ENCODE results near the gene SCN4B. TPM values are rescaled to one million over a fixed set of nuclear protein-coding genes. Genes with fewer than 3 reads are reported as not detected.

The SCN4B gene
- total RNA-seq, 2 donors from 2014 or later: 3.0 to 5.6 TPM

- no peak overlapping the region for H3K27ac ChIP-seq
- intact Hi-C loops (cut with DNase I): no loop called here
- TF ChIP-seq CTCF (IDR thresholded peaks at IDR 0.05): no peak
- no peak for TF ChIP-seq POLR2AphosphoS5 (IDR thresholded peaks at IDR 0.05)
- no peak for TF ChIP-seq POLR2A (IDR thresholded peaks at IDR 0.05)
- no peaks in the 10 kb centered on the region for H3K4me1 ChIP-seq (replicated peaks)
- H3K4me3 ChIP-seq: no peak overlapping the region
- H3K36me3 ChIP-seq: no peaks in the 10 kb centered on the region
- DNase-seq (ENCODE audit: low spot score): no peak
- WGBS: 83% methylated on average over 13 of the region's 13 CpGs
- no peaks in the 10 kb centered on the region for H3K9me3 ChIP-seq
- no peaks in the 10 kb centered on the region for H3K27me3 ChIP-seq (replicated peaks; ENCODE audit: insufficient read depth)
Measured at GRCh38 chr11:118102721-118103261, 49.8 kb downstream of the SCN4B start.

- intact Hi-C loops (cut with DNase I): no loop called here
- Histone ChIP-seq H3K4me3 (no peak overlapping the region), H3K9me3 (no peaks in the 10 kb centered on the region), H3K4me1 (replicated peaks) (no peaks in the 10 kb centered on the region), H3K27me3 (replicated peaks; ENCODE audit: insufficient read depth) (no peaks in the 10 kb centered on the region), H3K27ac (no peak overlapping the region), H3K36me3 (no peaks in the 10 kb centered on the region)
- WGBS: 83% methylated on average over 3 of the region's 3 CpGs
- TF ChIP-seq POLR2A (IDR thresholded peaks at IDR 0.05) (no peak), CTCF (IDR thresholded peaks at IDR 0.05) (no peak), POLR2AphosphoS5 (IDR thresholded peaks at IDR 0.05) (no peak)
- no peak for DNase-seq (ENCODE audit: low spot score)
Measured at GRCh38 chr11:118100691-118101232, 51.9 kb downstream of the SCN4B start.

- H3K4me3 ChIP-seq: no peak overlapping the region
- H3K27ac ChIP-seq: no peak overlapping the region
- DNase-seq (ENCODE audit: low spot score): no peak
- no peaks in the 10 kb centered on the region for H3K9me3 ChIP-seq
- H3K36me3 ChIP-seq: no peaks in the 10 kb centered on the region
- intact Hi-C loops (cut with DNase I): no loop called here
- 84% methylated on average over 10 of the region's 10 CpGs for WGBS
- H3K27me3 ChIP-seq (replicated peaks; ENCODE audit: insufficient read depth): no peaks in the 10 kb centered on the region
- TF ChIP-seq POLR2AphosphoS5 (IDR thresholded peaks at IDR 0.05): no peak
- TF ChIP-seq CTCF (IDR thresholded peaks at IDR 0.05): no peak
- no peak for TF ChIP-seq POLR2A (IDR thresholded peaks at IDR 0.05)
- H3K4me1 ChIP-seq (replicated peaks): no peaks in the 10 kb centered on the region
Measured at GRCh38 chr11:118099838-118100556, 52.6 kb downstream of the SCN4B start.

GRCh38 chr11:118098996-118099837, 53.4 kb downstream of the SCN4B start:
- WGBS: 63% methylated on average over 11 of the region's 11 CpGs
- H3K27ac ChIP-seq: no peak overlapping the region
- intact Hi-C loops (cut with DNase I): no loop called here
- no peak overlapping the region for H3K4me3 ChIP-seq
- no peak for DNase-seq (ENCODE audit: low spot score)
- TF ChIP-seq CTCF (IDR thresholded peaks at IDR 0.05) (no peak), POLR2AphosphoS5 (IDR thresholded peaks at IDR 0.05) (no peak), POLR2A (IDR thresholded peaks at IDR 0.05) (no peak)
- H3K9me3 ChIP-seq: no peaks in the 10 kb centered on the region
- no peaks in the 10 kb centered on the region for H3K27me3 ChIP-seq (replicated peaks; ENCODE audit: insufficient read depth)
- H3K36me3 ChIP-seq: no peaks in the 10 kb centered on the region
- H3K4me1 ChIP-seq (replicated peaks): no peaks in the 10 kb centered on the region
